HepG2 (cell line): ENCODE data around the gene DMRTB1. TPM values are rescaled to one million over a fixed set of nuclear protein-coding genes. Genes with fewer than 3 reads are reported as not detected.

ENCODE experiments used
- ATAC-seq: fragments of 200-7000 bp; cut with Tn5 transposase; 3 replicates; pipeline ENCODE4 v1.9.1; 2020; ENCODE audit warnings: mild to moderate bottlenecking, moderate library complexity
- BruUV-seq: library from RNA; stranded (reverse); fragments of 400-500 nt; replicated peaks from 2 replicates; lab custom pipeline; 2021; lab: Mats Ljungman, UMichigan
- CTCF ChIA-PET: fragments of 300-600 bp; formaldehyde crosslinking; extraction: SDS; loops from one replicate; lab custom pipeline; 2021; ENCODE audit warnings: low total read pairs, inconsistent platforms, low intra/inter-chr PET ratio; lab: Yijun Ruan, JAX
- POLR2A ChIA-PET: fragments of 350-600 bp; sonication (Branson Sonifier 250); formaldehyde crosslinking; loops from one replicate; lab custom pipeline; 2020; ENCODE audit warnings: antibody characterized with exemption, inconsistent platforms; lab: Yijun Ruan, JAX
- DNase-seq: peaks from one replicate; pipeline ENCODE4 v3.0.0-alpha.2; 2015; ENCODE audit warnings: low spot score
- FAIRE-seq: peaks from 3 replicates; lab custom pipeline; 2011; peaks lifted over from hg19 to GRCh38; lab: Jason Lieb, UNC
- H2AFZ ChIP-seq: one replicate; pipeline ENCODE4 v1.6.1; 2011; ENCODE audit warnings: low read length, inconsistent platforms
- H3K27ac ChIP-seq: fragments of 300-600 bp; 3 replicates; pipeline ENCODE4 v1.8.0; 2011; ENCODE audit warnings: mixed run types, mild to moderate bottlenecking, mixed read lengths, low read length, inconsistent platforms; ENCODE audit not compliant: insufficient read depth; ENCODE audit errors: extremely low read length
- H3K27me3 ChIP-seq, 2 experiments: fragments of 200-600 bp in 1 of 2; 2 replicates in 1 of 2; 3 replicates in 1 of 2; pipeline versions ENCODE4 v1.6.0 to v1.8.0; 2011; ENCODE audit warnings: low read length in 2 of 2, mild to moderate bottlenecking in 2 of 2, moderate library complexity in 2 of 2, inconsistent platforms in 1 of 2; ENCODE audit not compliant: insufficient read depth in 2 of 2, control insufficient read depth in 1 of 2
- H3K36me3 ChIP-seq, 2 experiments: fragments of 200-600 bp in 1 of 2; replicated peaks in 1 of 2; 2 replicates in 1 of 2; 3 replicates in 1 of 2; pipeline versions ENCODE4 v1.5.1 to v1.8.0; 2011; ENCODE audit warnings: low read length in 2 of 2, inconsistent platforms in 1 of 2; ENCODE audit not compliant: insufficient read depth in 2 of 2, control insufficient read depth in 1 of 2
- H3K4me1 ChIP-seq: 2 replicates; pipeline ENCODE4 v1.5.1; 2012; ENCODE audit warnings: low read length, inconsistent platforms; ENCODE audit not compliant: insufficient read depth
- H3K4me2 ChIP-seq: 2 replicates; pipeline ENCODE4 v1.6.0; 2011; ENCODE audit warnings: low read depth, low read length, inconsistent platforms
- H3K4me3 ChIP-seq, 3 experiments: fragments of 200-600 bp in 1 of 3; sonication (generic), shearing (Covaris generic) in 1 of 3; replicated peaks in 1 of 3; 2 replicates each; pipeline ENCODE4 v1.5.1; 2011 to 2016; ENCODE audit warnings: low read length in 3 of 3, inconsistent platforms in 2 of 3, low read depth in 2 of 3, mild to moderate bottlenecking in 2 of 3, control low read depth in 1 of 3, mixed read lengths in 1 of 3; ENCODE audit not compliant: insufficient read depth in 1 of 3
- H3K79me2 ChIP-seq: one replicate; pipeline ENCODE4 v1.6.1; 2011; ENCODE audit warnings: low read length, inconsistent platforms; ENCODE audit not compliant: insufficient read depth
- H3K9ac ChIP-seq: 2 replicates; pipeline ENCODE4 v1.6.0; 2011; ENCODE audit warnings: mild to moderate bottlenecking, low read depth, low read length, inconsistent platforms; ENCODE audit not compliant: insufficient read depth
- H3K9me3 ChIP-seq: 2 replicates; pipeline ENCODE4 v1.5.1; 2012; ENCODE audit warnings: mild to moderate bottlenecking, low read length
- H4K20me1 ChIP-seq: 2 replicates; pipeline ENCODE4 v1.6.0; 2011; ENCODE audit warnings: inconsistent platforms, mild to moderate bottlenecking, low read length, moderate library complexity; ENCODE audit not compliant: insufficient read depth
- CENPT ChIP-seq: sonication (generic); formaldehyde crosslinking; IDR thresholded peaks from 2 replicates; pipeline ENCODE4 v1.8.0; 2022; ENCODE audit warnings: low read depth, mild to moderate bottlenecking, moderate library complexity, missing genetic modification reagents
- ETV6 ChIP-seq: sonication (generic); formaldehyde crosslinking; conservative IDR thresholded peaks from 2 replicates; pipeline ENCODE4 v1.4.0; 2020; ENCODE audit warnings: missing genetic modification reagents
- FIP1L1 ChIP-seq: fragments of 200-400 bp; formaldehyde crosslinking; IDR thresholded peaks from 2 replicates; pipeline ENCODE4 v1.6.1; 2018; ENCODE audit warnings: low read depth, mild to moderate bottlenecking, low read length, moderate library complexity, borderline replicate concordance; ENCODE audit not compliant: insufficient read depth
- FOSL2 ChIP-seq: sonication (generic); formaldehyde crosslinking; IDR thresholded peaks from 2 replicates; pipeline ENCODE4 v1.4.0; 2020; ENCODE audit warnings: missing genetic modification reagents
- FUBP1 ChIP-seq: sonication (generic); formaldehyde crosslinking; IDR thresholded peaks from 2 replicates; pipeline ENCODE4 v1.5.1; 2020; ENCODE audit warnings: missing genetic modification reagents, mild to moderate bottlenecking, borderline replicate concordance
- NFIC ChIP-seq: IDR thresholded peaks from 2 replicates; pipeline ENCODE4 v1.6.1; 2012; ENCODE audit warnings: mild to moderate bottlenecking, low read length, inconsistent platforms
- TOE1 ChIP-seq: sonication (generic); formaldehyde crosslinking; IDR thresholded peaks from 2 replicates; pipeline ENCODE4 v1.4.0; 2020; ENCODE audit warnings: mild to moderate bottlenecking, missing genetic modification reagents
- ZBTB26 ChIP-seq: IDR thresholded peaks from 2 replicates; pipeline ENCODE4 v1.6.1; 2016; ENCODE audit warnings: missing compliant biosample characterization, missing genetic modification reagents, borderline replicate concordance
- ZFP1 ChIP-seq: IDR thresholded peaks from 2 replicates; pipeline ENCODE4 v1.6.1; 2016
- ZMAT5 ChIP-seq: sonication (generic); formaldehyde crosslinking; IDR thresholded peaks from 2 replicates; pipeline ENCODE4 v1.5.0; 2020; ENCODE audit warnings: mild to moderate bottlenecking, low read depth, missing genetic modification reagents, borderline replicate concordance
- ZNF263 ChIP-seq: sonication (generic); formaldehyde crosslinking; IDR thresholded peaks from 2 replicates; pipeline ENCODE4 v1.4.0; 2020; ENCODE audit warnings: missing genetic modification reagents
- ZNF614 ChIP-seq: IDR thresholded peaks from 2 replicates; pipeline ENCODE4 v1.6.1; 2018; ENCODE audit warnings: missing biosample characterization, missing genetic modification reagents, inconsistent platforms, borderline replicate concordance
- WGBS: methylation state at CpG from one replicate; pipeline ENCODE4 v1.1.6; 2017; ENCODE audit warnings: low lambda C conversion rate; 5-methylcytosine and 5-hydroxymethylcytosine counted together
- in situ Hi-C: cut with HindIII; loops from 2 replicates; pipeline ENCODE4 v1.10.0; 2017; ENCODE audit warnings: low pct_unique_long_range_greater_than_20kb; ENCODE audit not compliant: extremely low pct_ligation_motif_present
- intact Hi-C: fragments of 100-400 bp; cut with micrococcal nuclease; formaldehyde crosslinking; loops from one replicate; pipeline ENCODE4 v1.10.0; 2022; ENCODE audit not compliant: unreplicated experiment
- polyA plus RNA-seq, 8 experiments: library from polyadenylated mRNA; depleted of rRNA in 3 of 8; stranded (reverse) in 7 of 8; unstranded in 1 of 8; fragments of >200 nt; fragmentation: Illumina TruSeq in 4 of 8; extraction: Trizol in 4 of 8; gene quantifications; 2 replicates each; pipeline versions ENCODE4 v1.2.1 to v1.2.3, GENCODE V29; 2011 to 2016; ENCODE audit warnings: low read depth in 4 of 8, missing spikeins in 1 of 8, mixed read lengths in 1 of 8; ENCODE audit not compliant: insufficient read depth in 1 of 8
- total RNA-seq, 5 experiments: library from RNA; depleted of rRNA; stranded (reverse); fragments of >200 nt; fragmentation: Illumina TruSeq; extraction: Trizol; gene quantifications; 2 replicates each; pipeline ENCODE4 v1.2.3, GENCODE V29; 2016; ENCODE audit warnings: low read depth in 1 of 5

Gene DMRTB1
- total and polyA plus RNA-seq, 2 of the 13 experiments (the other 11 are each of a cell fraction or from before 2014, with no cell fraction given), result not detected

GRCh38 chr1:53483170-53483569, 24.0 kb downstream of the DMRTB1 start:
- CTCF ChIA-PET, result no interaction called here
- FAIRE-seq (no peak), DNase-seq (no peak), ATAC-seq (no peak)
- Histone ChIP-seq H2AFZ (no peak overlapping the region), H3K4me3 (no peak overlapping the region), H3K9me3 (no peaks in the 10 kb centered on the region), H3K27me3 (peaks cover 1 to 59% of the 10 kb centered on the region in 2 experiments; a peak in 4 of 5 replicates), H4K20me1 (no peaks in the 10 kb centered on the region), H3K27ac (no peak overlapping the region), H3K36me3 (no peaks in the 10 kb centered on the region), H3K9ac (no peak overlapping the region), H3K4me2 (no peak overlapping the region), H3K4me1 (no peaks in the 10 kb centered on the region), H3K79me2 (no peaks in the 10 kb centered on the region)
- POLR2A ChIA-PET, result no interaction called here
- intact Hi-C loops (no loop called here), in situ Hi-C loops (no loop called here)
- TF ChIP-seq ZFP1 (CRISPR knock-in tag) (no peak), ZBTB26 (CRISPR knock-in tag) (no peak), FUBP1 (no peak), FIP1L1 (no peak), NFIC (no peak), ZMAT5 (CRISPR knock-in tag) (no peak), FOSL2 (CRISPR knock-in tag) (no peak), ETV6 (CRISPR knock-in tag) (no peak), ZNF263 (CRISPR knock-in tag) (no peak), CENPT (no peak), TOE1 (no peak), ZNF614 (no peak)
- 10% methylated on average over 3 of the region's 9 CpGs for WGBS
- no TSS peak for BruUV-seq
